WTC11 (cell line): ENCODE results near the gene TLR7. TPM values are rescaled to one million over a fixed set of nuclear protein-coding genes. Genes with fewer than 3 reads are reported as not detected.

Experiments used
- ATAC-seq: fragments of 200-7000 bp; cut with Tn5 transposase; 2 replicates; pipeline ENCODE4 v1.10.0; 2021; ENCODE audit warnings: mild to moderate bottlenecking, moderate library complexity
- CTCF ChIA-PET: fragments of 300-600 bp; sonication (Branson Sonifier 250); formaldehyde crosslinking; loops from one replicate; lab custom pipeline; 2021; ENCODE audit warnings: antibody characterized with exemption; lab: Charles Lee
- POLR2A ChIA-PET: fragments of 350-600 bp; sonication (Branson Sonifier 250); formaldehyde crosslinking; loops from one replicate; lab custom pipeline; 2021; ENCODE audit warnings: antibody characterized with exemption; lab: Charles Lee
- DNase-seq: peaks from one replicate; pipeline ENCODE4 v3.0.0; 2021; ENCODE audit warnings: low spot score
- H3K27ac Mint-ChIP-seq: 2 replicates; pipeline ENCODE4 v1.8.0; 2021; ENCODE audit warnings: mixed read lengths
- H3K27me3 Mint-ChIP-seq: 2 replicates; pipeline ENCODE4 v1.8.0; 2021; ENCODE audit warnings: low read depth, mild to moderate bottlenecking, moderate library complexity, mixed read lengths
- H3K36me3 Mint-ChIP-seq: 2 replicates; pipeline ENCODE4 v1.8.0; 2021; ENCODE audit warnings: mixed read lengths
- H3K4me1 Mint-ChIP-seq: 2 replicates; pipeline ENCODE4 v1.8.0; 2022; ENCODE audit warnings: mixed read lengths
- H3K4me3 Mint-ChIP-seq: 2 replicates; pipeline ENCODE4 v1.8.0; 2021; ENCODE audit warnings: mild to moderate bottlenecking, moderate library complexity, mixed read lengths
- H3K9me3 Mint-ChIP-seq: 2 replicates; pipeline ENCODE4 v1.8.0; 2021; ENCODE audit warnings: mixed read lengths
- ATF6 ChIP-seq: sonication (generic); formaldehyde crosslinking; IDR thresholded peaks from 2 replicates; pipeline ENCODE4 v1.8.1; 2023; ENCODE audit warnings: mild to moderate bottlenecking, missing genetic modification reagents
- CREM ChIP-seq: sonication (generic); formaldehyde crosslinking; IDR thresholded peaks from 2 replicates; pipeline ENCODE4 v1.8.1; 2022; ENCODE audit warnings: mild to moderate bottlenecking, missing genetic modification reagents, moderate library complexity
- ERG ChIP-seq: fragments of 250-450 bp; sonication (Bioruptor Pico); IDR thresholded peaks from 2 replicates; pipeline ENCODE4 v1.8.0; 2021; ENCODE audit warnings: mild to moderate bottlenecking
- ESRRA ChIP-seq: sonication (generic); formaldehyde crosslinking; IDR thresholded peaks from 2 replicates; pipeline ENCODE4 v1.8.1; 2022; ENCODE audit warnings: mild to moderate bottlenecking, missing genetic modification reagents, borderline replicate concordance
- HMGXB4 ChIP-seq: sonication (generic); formaldehyde crosslinking; IDR thresholded peaks from 2 replicates; pipeline ENCODE4 v1.8.1; 2023; ENCODE audit warnings: mild to moderate bottlenecking, moderate library complexity, missing genetic modification reagents
- IRF2 ChIP-seq: sonication (generic); formaldehyde crosslinking; IDR thresholded peaks from 2 replicates; pipeline ENCODE4 v1.8.0; 2022; ENCODE audit warnings: low read depth, missing genetic modification reagents, borderline replicate concordance
- JUN ChIP-seq: sonication (generic); formaldehyde crosslinking; IDR thresholded peaks from 2 replicates; pipeline ENCODE4 v1.8.0; 2023; ENCODE audit warnings: mild to moderate bottlenecking, missing genetic modification reagents
- MLX ChIP-seq: sonication (generic); formaldehyde crosslinking; IDR thresholded peaks from 2 replicates; pipeline ENCODE4 v1.8.1; 2023; ENCODE audit warnings: mild to moderate bottlenecking, missing genetic modification reagents, moderate library complexity
- PREB ChIP-seq: sonication (generic); formaldehyde crosslinking; IDR thresholded peaks from 2 replicates; pipeline ENCODE4 v1.8.1; 2022; ENCODE audit warnings: mild to moderate bottlenecking, missing genetic modification reagents, moderate library complexity, borderline replicate concordance
- PRRX2 ChIP-seq: fragments of 250-450 bp; sonication (Bioruptor Pico); IDR thresholded peaks from 2 replicates; pipeline ENCODE4 v1.8.0; 2021; ENCODE audit warnings: mild to moderate bottlenecking
- RELA ChIP-seq: sonication (generic); formaldehyde crosslinking; IDR thresholded peaks from 2 replicates; pipeline ENCODE4 v1.8.1; 2022; ENCODE audit warnings: missing genetic modification reagents, mild to moderate bottlenecking, borderline replicate concordance
- SMAD4 ChIP-seq: sonication (generic); formaldehyde crosslinking; IDR thresholded peaks from 2 replicates; pipeline ENCODE4 v1.8.0; 2022; ENCODE audit warnings: mild to moderate bottlenecking, missing genetic modification reagents
- ZNF281 ChIP-seq: sonication (generic); formaldehyde crosslinking; IDR thresholded peaks from 2 replicates; pipeline ENCODE4 v1.8.0; 2023; ENCODE audit warnings: mild to moderate bottlenecking, missing genetic modification reagents
- ZNF396 ChIP-seq: fragments of 250-450 bp; sonication (Bioruptor Pico); IDR thresholded peaks from 2 replicates; pipeline ENCODE4 v1.8.0; 2021; ENCODE audit warnings: mild to moderate bottlenecking, moderate library complexity, borderline replicate concordance
- ZSCAN18 ChIP-seq: fragments of 250-450 bp; sonication (Bioruptor Pico); IDR thresholded peaks from 2 replicates; pipeline ENCODE4 v2.1.2; 2022; ENCODE audit warnings: mild to moderate bottlenecking, moderate library complexity
- total RNA-seq: library from RNA; stranded (reverse); gene quantifications from 3 replicates; pipeline ENCODE4 v1.2.3, GENCODE V29; 2021

Gene TLR7
- total RNA-seq, 1 experiment from 2014 or later, result not detected

GRCh38 chrX:12867685-12868084, 813 bp downstream of the TLR7 start (continued):
- TF ChIP-seq HMGXB4 (CRISPR knock-in tag), result no peak
- no peak for TF ChIP-seq RELA (CRISPR knock-in tag)
- no peak for TF ChIP-seq ERG (CRISPR knock-in tag)
- no peak for TF ChIP-seq PREB
- no peak for TF ChIP-seq MLX (CRISPR knock-in tag)
- TF ChIP-seq, all 79 proteins: peak for 0

- Mint-ChIP-seq H3K36me3 (peaks cover 6% of the 10 kb centered on the region; the same call in 1 of the 2 replicates), H3K4me1 (peaks cover 32% of the 10 kb centered on the region), H3K27ac (no peak overlapping the region), H3K9me3 (peaks cover 12% of the 10 kb centered on the region; the same call in 1 of the 2 replicates), H3K27me3 (no peaks in the 10 kb centered on the region), H3K4me3 (no peak overlapping the region)
- TF ChIP-seq ZNF396 (CRISPR knock-in tag) (no peak), CREM (CRISPR knock-in tag) (no peak), HMGXB4 (CRISPR knock-in tag) (no peak), IRF2 (CRISPR knock-in tag) (no peak), JUN (CRISPR knock-in tag) (no peak), ZSCAN18 (CRISPR knock-in tag) (no peak), PRRX2 (no peak)
- DNase-seq (no peak), ATAC-seq (no peak)
- ChIA-PET CTCF (no interaction called here), POLR2A (no interaction called here)
These were observed 1.9 kb downstream of the TLR7 start for GRCh38 chrX:12868747-12869146.

GRCh38 chrX:12871257-12871656, 4.4 kb downstream of the TLR7 start:
- peaks cover 4% of the 10 kb centered on the region; the same call in 1 of the 2 replicates for H3K9me3 Mint-ChIP-seq
- H3K27me3 Mint-ChIP-seq, result no peaks in the 10 kb centered on the region
- POLR2A ChIA-PET, result no interaction called here
- no peak for DNase-seq
- no peak for TF ChIP-seq ESRRA (CRISPR knock-in tag)
- TF ChIP-seq ATF6 (CRISPR knock-in tag), result no peak
- no peak for TF ChIP-seq ZNF281 (CRISPR knock-in tag)
- no peak for TF ChIP-seq SMAD4 (CRISPR knock-in tag)
- TF ChIP-seq, all 79 proteins: peak for 0
- Mint-ChIP-seq H3K4me1 (peaks cover 32% of the 10 kb centered on the region), H3K4me3 (no peak overlapping the region), H3K27ac (no peak overlapping the region), H3K36me3 (no peaks in the 10 kb centered on the region)
- CTCF ChIA-PET, result no interaction called here
- no peak for ATAC-seq
